Activated naive CD8-positive, alpha-beta T cell treated with anti-CD3 and anti-CD28 coated beads for 36 hours (primary cell): ENCODE data around the gene DNAJB13. TPM values are rescaled to one million over a fixed set of nuclear protein-coding genes. Genes with fewer than 3 reads are reported as not detected.

Source experiments
- DNase-seq: peaks from one replicate; pipeline ENCODE4 v3.0.0; 2021
- H3K27ac Mint-ChIP-seq: one replicate; pipeline ENCODE4 v1.8.0; 2022; ENCODE audit warnings: mild to moderate bottlenecking, moderate library complexity, mixed read lengths
- H3K27me3 Mint-ChIP-seq: one replicate; pipeline ENCODE4 v1.8.0; 2022; ENCODE audit warnings: mild to moderate bottlenecking, mixed read lengths
- H3K36me3 Mint-ChIP-seq: one replicate; pipeline ENCODE4 v1.8.0; 2021; ENCODE audit warnings: mild to moderate bottlenecking, mixed read lengths
- H3K4me1 Mint-ChIP-seq: one replicate; pipeline ENCODE4 v1.8.0; 2021; ENCODE audit warnings: mixed read lengths
- H3K4me3 Mint-ChIP-seq: one replicate; pipeline ENCODE4 v1.8.0; 2022; ENCODE audit warnings: mild to moderate bottlenecking, moderate library complexity, mixed read lengths
- H3K9me3 Mint-ChIP-seq: one replicate; pipeline ENCODE4 v1.8.0; 2022; ENCODE audit warnings: mixed read lengths
- total RNA-seq, 2 experiments: library from RNA; stranded (reverse); gene quantifications; one replicate each; pipeline ENCODE4 v1.2.3, GENCODE V29; 2021

DNAJB13 gene
- total RNA-seq, 2 experiments from 2014 or later = 0.18 to 0.21 TPM

- Mint-ChIP-seq H3K27ac (peak within 1 kb of the TSS; percentile 91), H3K9me3 (no peaks in the 10 kb centered on the region), H3K27me3 (no peaks in the 10 kb centered on the region), H3K36me3 (peaks cover 30% of the 10 kb centered on the region), H3K4me3 (no peak within 1 kb of the TSS), H3K4me1 (peaks cover 79% of the 10 kb centered on the region)
- no peak for DNase-seq
Observed at GRCh38 chr11:74008373-74009229, 57.8 kb downstream of the DNAJB13 start, which contains the start of gene UCP3. Gene UCP3 (minus strand): TSS chr11:74009085. CDS start chr11:74007042, 2,043 bp downstream.

- Mint-ChIP-seq H3K36me3 (peaks cover 34% of the 10 kb centered on the region), H3K9me3 (no peaks in the 10 kb centered on the region), H3K4me1 (peaks cover 79% of the 10 kb centered on the region), H3K27me3 (no peaks in the 10 kb centered on the region), H3K4me3 (no peak overlapping the region), H3K27ac (peak overlapping the region; percentile 85)
- no peak for DNase-seq
Observed at GRCh38 chr11:74009230-74009547, 58.4 kb downstream of the DNAJB13 start.

GRCh38 chr11:74009675-74010305 lies 59.0 kb downstream of the DNAJB13 start:
- Mint-ChIP-seq H3K4me3 (no peak overlapping the region), H3K27ac (peak overlapping the region; percentile 91), H3K4me1 (peaks cover 79% of the 10 kb centered on the region), H3K36me3 (peaks cover 37% of the 10 kb centered on the region), H3K9me3 (no peaks in the 10 kb centered on the region), H3K27me3 (no peaks in the 10 kb centered on the region)
- DNase-seq = no peak

- H3K9me3 Mint-ChIP-seq = no peaks in the 10 kb centered on the region
- peak overlapping the region; percentile 91 for H3K27ac Mint-ChIP-seq
- DNase-seq = no peak
- peaks cover 78% of the 10 kb centered on the region for H3K4me1 Mint-ChIP-seq
- H3K36me3 Mint-ChIP-seq = peaks cover 38% of the 10 kb centered on the region
- no peaks in the 10 kb centered on the region for H3K27me3 Mint-ChIP-seq
- H3K4me3 Mint-ChIP-seq = peak overlapping the region; percentile 9
Observed at GRCh38 chr11:74010306-74011300, 59.8 kb downstream of the DNAJB13 start.

- peaks cover 45% of the 10 kb centered on the region for H3K36me3 Mint-ChIP-seq
- H3K4me1 Mint-ChIP-seq = peaks cover 76% of the 10 kb centered on the region
- H3K4me3 Mint-ChIP-seq = peak overlapping the region; percentile 9
- H3K9me3 Mint-ChIP-seq = no peaks in the 10 kb centered on the region
- DNase-seq = peak; percentile 70
- peak overlapping the region; percentile 91 for H3K27ac Mint-ChIP-seq
- H3K27me3 Mint-ChIP-seq = no peaks in the 10 kb centered on the region
Observed at GRCh38 chr11:74011360-74012073, 60.7 kb downstream of the DNAJB13 start.

GRCh38 chr11:74012074-74012809 lies 61.4 kb downstream of the DNAJB13 start:
- DNase-seq = no peak
- no peaks in the 10 kb centered on the region for H3K27me3 Mint-ChIP-seq
- H3K4me1 Mint-ChIP-seq = peaks cover 74% of the 10 kb centered on the region
- no peaks in the 10 kb centered on the region for H3K9me3 Mint-ChIP-seq
- H3K36me3 Mint-ChIP-seq = peaks cover 52% of the 10 kb centered on the region
- no peak overlapping the region for H3K4me3 Mint-ChIP-seq
- H3K27ac Mint-ChIP-seq = peak overlapping the region; percentile 91

GRCh38 chr11:74013141-74013540 lies 62.3 kb downstream of the DNAJB13 start:
- Mint-ChIP-seq H3K9me3 (no peaks in the 10 kb centered on the region), H3K36me3 (peaks cover 54% of the 10 kb centered on the region), H3K4me1 (peaks cover 69% of the 10 kb centered on the region), H3K27me3 (no peaks in the 10 kb centered on the region), H3K4me3 (no peak overlapping the region), H3K27ac (no peak overlapping the region)
- no peak for DNase-seq

- H3K36me3 Mint-ChIP-seq = peaks cover 54% of the 10 kb centered on the region
- H3K27ac Mint-ChIP-seq = no peak overlapping the region
- DNase-seq = no peak
- no peaks in the 10 kb centered on the region for H3K27me3 Mint-ChIP-seq
- peaks cover 60% of the 10 kb centered on the region for H3K4me1 Mint-ChIP-seq
- H3K4me3 Mint-ChIP-seq = no peak overlapping the region
- no peaks in the 10 kb centered on the region for H3K9me3 Mint-ChIP-seq
Observed at GRCh38 chr11:74014880-74015279, 64.1 kb downstream of the DNAJB13 start.

GRCh38 chr11:74015919-74016684 lies 65.3 kb downstream of the DNAJB13 start:
- Mint-ChIP-seq H3K36me3 (peaks cover 49% of the 10 kb centered on the region), H3K4me3 (no peak overlapping the region), H3K9me3 (no peaks in the 10 kb centered on the region), H3K27me3 (no peaks in the 10 kb centered on the region), H3K4me1 (peaks cover 48% of the 10 kb centered on the region), H3K27ac (no peak overlapping the region)
- DNase-seq = no peak

- peaks cover 35% of the 10 kb centered on the region for H3K36me3 Mint-ChIP-seq
- no peak for DNase-seq
- no peaks in the 10 kb centered on the region for H3K9me3 Mint-ChIP-seq
- H3K27me3 Mint-ChIP-seq = no peaks in the 10 kb centered on the region
- peaks cover 34% of the 10 kb centered on the region for H3K4me1 Mint-ChIP-seq
- H3K4me3 Mint-ChIP-seq = no peak overlapping the region
- H3K27ac Mint-ChIP-seq = no peak overlapping the region
Observed at GRCh38 chr11:74017631-74018030, 66.8 kb downstream of the DNAJB13 start.

GRCh38 chr11:74018331-74019005 lies 67.6 kb downstream of the DNAJB13 start:
- H3K27me3 Mint-ChIP-seq = no peaks in the 10 kb centered on the region
- no peaks in the 10 kb centered on the region for H3K9me3 Mint-ChIP-seq
- H3K36me3 Mint-ChIP-seq = peaks cover 33% of the 10 kb centered on the region
- no peak overlapping the region for H3K4me3 Mint-ChIP-seq
- no peak for DNase-seq
- H3K27ac Mint-ChIP-seq = no peak overlapping the region
- H3K4me1 Mint-ChIP-seq = peaks cover 29% of the 10 kb centered on the region

GRCh38 chr11:74019104-74019738 lies 68.4 kb downstream of the DNAJB13 start:
- Mint-ChIP-seq H3K9me3 (no peaks in the 10 kb centered on the region), H3K4me1 (peaks cover 31% of the 10 kb centered on the region), H3K36me3 (peaks cover 35% of the 10 kb centered on the region), H3K27ac (no peak overlapping the region), H3K4me3 (peak overlapping the region; percentile 18), H3K27me3 (no peaks in the 10 kb centered on the region)
- no peak for DNase-seq
